Naive B cell (primary cell): Measurements from ENCODE around the gene BAD. TPM values are rescaled to one million over a fixed set of nuclear protein-coding genes. Genes with fewer than 3 reads are reported as not detected.

Source experiments
- ATAC-seq, 2 donors: fragments of 150-1000 bp; cut with Tn5 transposase; 2 replicates each; pipeline ENCODE4 v1.10.0; 2021; ENCODE audit warnings: low read depth in 2 of 2, mild to moderate bottlenecking in 2 of 2, moderate library complexity in 2 of 2
- DNase-seq: peaks from one replicate; pipeline ENCODE4 v3.0.0; 2022
- H3K27ac Mint-ChIP-seq, 6 donors: one replicate each; pipeline ENCODE4 v1.8.0; 2020 to 2022; ENCODE audit warnings: mild to moderate bottlenecking in 6 of 6, mixed read lengths in 6 of 6, moderate library complexity in 5 of 6, inconsistent platforms in 2 of 6
- H3K27me3 Mint-ChIP-seq, 3 donors: one replicate each; pipeline ENCODE4 v1.8.0; 2021 to 2022; ENCODE audit warnings: mixed read lengths in 3 of 3, mild to moderate bottlenecking in 1 of 3
- H3K36me3 Mint-ChIP-seq, 2 donors: one replicate each; pipeline ENCODE4 v1.8.0; 2020 to 2022; ENCODE audit warnings: mixed read lengths in 2 of 2, inconsistent platforms in 1 of 2, mild to moderate bottlenecking in 1 of 2
- H3K4me1 Mint-ChIP-seq, 3 donors: one replicate each; pipeline ENCODE4 v1.8.0; 2020 to 2022; ENCODE audit warnings: mixed read lengths in 3 of 3, inconsistent platforms in 1 of 3, mild to moderate bottlenecking in 1 of 3, moderate library complexity in 1 of 3
- H3K4me3 Mint-ChIP-seq, 8 donors: one replicate each; pipeline ENCODE4 v1.8.0; 2020 to 2022; ENCODE audit warnings: mild to moderate bottlenecking in 8 of 8, mixed read lengths in 8 of 8, moderate library complexity in 8 of 8, inconsistent platforms in 2 of 8
- H3K9me3 Mint-ChIP-seq, 7 donors: one replicate each; pipeline ENCODE4 v1.8.0; 2020 to 2022; ENCODE audit warnings: mixed read lengths in 7 of 7, mild to moderate bottlenecking in 5 of 7, inconsistent platforms in 2 of 7, moderate library complexity in 1 of 7
- polyA plus RNA-seq, 6 donors: library from polyadenylated mRNA; unstranded; fragments of 300-500 nt; fragmentation: Illumina TruSeq; gene quantifications; one replicate each; pipeline ENCODE4 v1.2.3, GENCODE V29; 2021; ENCODE audit warnings: low read depth in 6 of 6

The BAD gene
- polyA plus RNA-seq, 6 donors from 2014 or later = 45.5 to 72.8 (median 52.8) TPM

- no peak for ATAC-seq
- Mint-ChIP-seq H3K36me3 (no peaks in the 10 kb centered on the region), H3K27me3 (no peaks in the 10 kb centered on the region), H3K4me1 (peaks cover 43 to 73% (median 56%) of the 10 kb centered on the region in 3 donors), H3K4me3 (peak overlapping the region in 6 of 8 donors; percentile 8 to 91 (median 52)), H3K27ac (peak overlapping the region in 3 of 6 donors; percentile 24 to 64 (median 33)), H3K9me3 (no peaks in the 10 kb centered on the region)
- DNase-seq = no peak
Measured at GRCh38 chr11:64244107-64244506, 40.4 kb downstream of the BAD start.

DNA sequence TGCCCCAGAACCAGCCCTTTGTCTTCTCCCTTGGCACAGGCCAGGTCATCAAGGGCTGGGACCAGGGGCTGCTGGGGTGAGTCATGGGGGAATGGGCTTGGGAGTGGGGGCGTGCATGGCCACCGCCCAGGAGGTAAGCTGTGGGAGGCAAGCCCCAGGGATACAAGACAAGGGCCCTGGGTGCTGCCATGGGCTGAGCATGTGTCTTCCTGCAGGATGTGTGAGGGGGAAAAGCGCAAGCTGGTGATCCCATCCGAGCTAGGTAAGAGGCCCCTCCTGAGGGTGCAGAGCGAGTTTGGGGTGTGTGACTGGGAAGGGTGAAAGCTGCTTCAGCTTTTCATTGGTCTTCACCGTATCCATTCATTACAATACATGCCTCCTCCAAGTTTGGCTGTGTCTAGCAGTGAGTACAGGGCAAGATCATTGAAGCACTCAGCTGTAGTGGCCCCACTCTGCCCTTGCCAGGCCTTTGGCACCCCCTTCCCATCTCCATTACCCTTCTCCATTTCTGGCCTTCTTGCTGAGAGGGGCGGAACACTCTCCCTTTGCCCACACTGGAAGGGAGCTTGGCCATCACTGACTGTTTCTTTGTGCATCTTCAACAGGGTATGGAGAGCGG lies 41.1 kb downstream of the BAD start:
- Mint-ChIP-seq H3K9me3 (no peaks in the 10 kb centered on the region), H3K27me3 (no peaks in the 10 kb centered on the region), H3K4me3 (peak overlapping the region; percentile 55 to 95 (median 84)), H3K27ac (peak overlapping the region in 3 of 6 donors; percentile 40 to 64 (median 44)), H3K4me1 (peaks cover 43 to 75% (median 64%) of the 10 kb centered on the region in 3 donors), H3K36me3 (no peaks in the 10 kb centered on the region)
- DNase-seq (no peak), ATAC-seq (no peak)

- H3K27me3 Mint-ChIP-seq = no peaks in the 10 kb centered on the region
- H3K27ac Mint-ChIP-seq = peak overlapping the region; percentile 99 to 100 (median 100)
- H3K4me1 Mint-ChIP-seq = peaks cover 36 to 72% (median 69%) of the 10 kb centered on the region in 3 donors
- H3K4me3 Mint-ChIP-seq = peak overlapping the region; percentile 87 to 97 (median 91)
- ATAC-seq (no peak), DNase-seq (no peak)
- H3K36me3 Mint-ChIP-seq = no peaks in the 10 kb centered on the region
- no peaks in the 10 kb centered on the region for H3K9me3 Mint-ChIP-seq
Measured at GRCh38 chr11:64241491-64242374, 42.7 kb downstream of the BAD start.

- DNase-seq (peak; percentile 100), ATAC-seq (peak; percentile 70 to 75)
- Mint-ChIP-seq H3K9me3 (no peaks in the 10 kb centered on the region), H3K27ac (peak overlapping the region; percentile 99 to 100 (median 100)), H3K36me3 (no peaks in the 10 kb centered on the region), H3K4me3 (peak overlapping the region; percentile 87 to 97 (median 91)), H3K27me3 (no peaks in the 10 kb centered on the region), H3K4me1 (peaks cover 34 to 70% (median 70%) of the 10 kb centered on the region in 3 donors)
Measured at GRCh38 chr11:64241241-64241490, 43.3 kb downstream of the BAD start.

DNA sequence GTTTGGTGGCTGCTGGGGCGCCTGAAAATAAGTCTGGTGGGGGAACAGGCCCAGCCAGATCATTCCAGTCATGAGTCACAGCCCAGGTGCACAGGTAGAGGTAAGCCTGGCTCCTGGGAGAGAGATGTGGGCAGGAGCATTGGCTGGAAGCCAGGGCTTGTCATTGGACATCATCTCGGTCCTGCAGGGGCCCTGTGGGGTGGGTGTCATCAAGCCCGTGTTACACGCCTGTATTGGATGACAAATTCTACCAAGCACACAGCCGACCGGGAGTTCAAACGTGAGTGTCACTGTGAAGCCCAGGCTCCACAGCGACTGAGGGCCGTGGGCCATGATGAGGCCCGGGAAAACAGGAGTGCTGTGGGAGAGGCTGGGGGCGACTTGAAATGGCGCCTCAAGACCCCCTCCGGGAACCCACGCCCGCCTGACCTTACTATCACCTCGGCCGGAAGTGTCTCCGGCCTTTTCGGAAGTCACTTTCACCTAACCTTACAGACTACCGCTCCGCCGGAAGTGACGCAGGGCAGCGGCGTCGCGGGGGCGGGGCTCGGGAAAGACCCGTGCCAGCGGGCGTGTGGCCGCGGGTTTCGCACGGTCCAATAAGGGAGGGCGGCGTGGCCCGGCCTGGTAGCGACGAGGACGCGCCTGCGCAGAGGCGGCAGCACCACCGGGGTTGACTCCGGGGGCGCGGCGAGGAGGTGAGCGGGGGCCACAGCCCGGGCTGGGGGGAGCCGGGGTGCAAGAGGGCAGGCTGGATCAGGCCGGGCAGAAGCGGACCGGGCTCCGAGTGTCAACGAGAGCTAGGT lies 43.8 kb downstream of the BAD start, which contains the start of gene FKBP2:
TSS of gene FKBP2 (plus strand) at position 661 of the 806 bp plus-strand sequence. CDS start 1,293 bp downstream, outside the sequence.
- Mint-ChIP-seq H3K4me1 (peaks cover 30 to 69% (median 68%) of the 10 kb centered on the region in 3 donors), H3K36me3 (no peaks in the 10 kb centered on the region), H3K9me3 (no peaks in the 10 kb centered on the region), H3K4me3 (peak within 1 kb of the TSS; percentile 87 to 97 (median 91)), H3K27ac (peak within 1 kb of the TSS; percentile 99 to 100 (median 100)), H3K27me3 (no peaks in the 10 kb centered on the region)
- ATAC-seq = peak; percentile 63 to 65
- peak; percentile 99 for DNase-seq

GRCh38 chr11:64239662-64240434 lies 44.6 kb downstream of the BAD start:
- Mint-ChIP-seq H3K27ac (peak overlapping the region; percentile 99 to 100 (median 100)), H3K27me3 (no peaks in the 10 kb centered on the region), H3K4me1 (peaks cover 36 to 69% (median 67%) of the 10 kb centered on the region in 3 donors)

GRCh38 chr11:64238999-64239398 lies 45.5 kb downstream of the BAD start:
- no peaks in the 10 kb centered on the region for H3K9me3 Mint-ChIP-seq
- peak overlapping the region; percentile 59 to 100 (median 100) for H3K27ac Mint-ChIP-seq
- peak overlapping the region in 4 of 8 donors; percentile 24 to 91 (median 51) for H3K4me3 Mint-ChIP-seq
- ATAC-seq = no peak
- DNase-seq = no peak
- no peaks in the 10 kb centered on the region for H3K27me3 Mint-ChIP-seq
- H3K36me3 Mint-ChIP-seq = no peaks in the 10 kb centered on the region
- peaks cover 36 to 69% (median 63%) of the 10 kb centered on the region in 3 donors for H3K4me1 Mint-ChIP-seq

More at GRCh38 chr11:64239662-64240434, 44.6 kb downstream of the BAD start:
- ATAC-seq (peak; percentile 6 to 18), DNase-seq (peak; percentile 74)
- peak overlapping the region; percentile 87 to 97 (median 91) for H3K4me3 Mint-ChIP-seq
- H3K36me3 Mint-ChIP-seq = no peaks in the 10 kb centered on the region
- H3K9me3 Mint-ChIP-seq = no peaks in the 10 kb centered on the region

DNA sequence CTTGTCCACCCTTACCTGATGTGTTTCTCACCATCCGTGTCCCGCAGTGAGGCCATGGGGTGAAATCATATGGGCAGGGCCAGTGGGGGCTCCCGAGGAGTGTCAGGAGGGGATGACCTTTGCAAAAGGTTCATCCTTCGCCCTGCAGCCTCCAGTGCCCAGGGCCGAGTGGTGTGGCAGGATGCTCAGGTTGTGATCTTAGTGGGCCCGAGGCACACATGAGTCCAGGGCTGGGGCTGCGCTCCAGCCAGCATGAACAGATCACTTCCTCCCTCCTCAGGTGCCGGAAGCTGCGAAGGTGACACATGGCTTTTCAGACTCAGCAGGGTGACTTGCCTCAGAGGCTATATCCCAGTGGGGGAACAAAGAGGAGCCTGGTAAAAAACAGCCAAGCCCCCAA lies 46.4 kb downstream of the BAD start:
- peak overlapping the region in 6 of 8 donors; percentile 12 to 91 (median 34) for H3K4me3 Mint-ChIP-seq

GRCh38 chr11:64237484-64237951 lies 46.9 kb downstream of the BAD start:
- Mint-ChIP-seq H3K9me3 (no peaks in the 10 kb centered on the region), H3K27ac (peak overlapping the region in 5 of 6 donors; percentile 32 to 99 (median 54)), H3K36me3 (no peaks in the 10 kb centered on the region), H3K27me3 (no peaks in the 10 kb centered on the region), H3K4me3 (peak overlapping the region in 3 of 8 donors; percentile 55 to 91 (median 64)), H3K4me1 (peaks cover 38 to 65% (median 63%) of the 10 kb centered on the region in 3 donors)
- ATAC-seq (no peak), DNase-seq (no peak)

More for the DNA sequence above, 46.4 kb downstream of the BAD start:
- no peak for ATAC-seq
- Mint-ChIP-seq H3K4me1 (peaks cover 35 to 66% (median 63%) of the 10 kb centered on the region in 3 donors), H3K36me3 (no peaks in the 10 kb centered on the region), H3K27ac (peak overlapping the region in 4 of 6 donors; percentile 73 to 100 (median 97)), H3K27me3 (no peaks in the 10 kb centered on the region), H3K9me3 (no peaks in the 10 kb centered on the region)
- DNase-seq = no peak

DNA sequence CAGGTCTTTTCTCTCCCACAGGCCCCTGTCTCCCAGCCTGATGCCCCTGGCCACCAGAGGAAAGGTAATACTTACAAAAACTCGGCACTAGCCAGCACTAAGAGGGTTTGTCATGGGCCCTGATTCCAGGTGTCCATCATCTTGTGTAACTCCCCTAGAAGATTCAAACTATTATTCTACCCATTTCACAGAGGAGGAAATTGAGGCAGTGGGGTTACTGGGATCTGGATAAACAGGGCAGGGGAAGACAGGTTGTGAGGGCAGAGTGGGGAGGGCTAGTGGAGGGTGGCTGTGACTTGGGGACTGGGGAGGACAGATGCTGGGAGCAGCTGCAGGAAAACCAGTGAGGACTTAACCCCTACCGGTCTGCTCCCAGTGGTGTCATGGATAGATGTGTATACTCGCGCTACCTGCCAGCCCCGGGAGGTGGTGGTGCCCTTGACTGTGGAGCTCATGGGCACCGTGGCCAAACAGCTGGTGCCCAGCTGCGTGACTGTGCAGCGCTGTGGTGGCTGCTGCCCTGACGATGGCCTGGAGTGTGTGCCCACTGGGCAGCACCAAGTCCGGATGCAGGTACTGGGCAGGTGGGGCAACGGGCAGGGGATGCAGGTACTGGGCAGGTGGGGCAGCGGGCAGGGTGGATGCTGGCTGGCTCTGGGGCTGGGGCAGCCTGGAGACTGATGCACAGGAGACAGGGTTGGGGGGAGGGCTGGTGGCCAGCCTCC lies 48.9 kb downstream of the BAD start:
- H3K27ac Mint-ChIP-seq = peak overlapping the region; percentile 86 to 97 (median 94)
- DNase-seq (no peak), ATAC-seq (no peak)
- no peaks in the 10 kb centered on the region for H3K9me3 Mint-ChIP-seq
- H3K36me3 Mint-ChIP-seq = no peaks in the 10 kb centered on the region
- H3K27me3 Mint-ChIP-seq = no peaks in the 10 kb centered on the region
- peak overlapping the region; percentile 88 to 94 (median 90) for H3K4me3 Mint-ChIP-seq
- peaks cover 38 to 70% (median 67%) of the 10 kb centered on the region in 3 donors for H3K4me1 Mint-ChIP-seq

- H3K4me1 Mint-ChIP-seq = peaks cover 30 to 67% (median 62%) of the 10 kb centered on the region in 3 donors
Measured at GRCh38 chr11:64234647-64235379, 49.7 kb downstream of the BAD start.

More at GRCh38 chr11:64234647-64235379, 49.7 kb downstream of the BAD start:
- peak overlapping the region; percentile 88 to 94 (median 90) for H3K4me3 Mint-ChIP-seq
- no peaks in the 10 kb centered on the region for H3K36me3 Mint-ChIP-seq
- H3K9me3 Mint-ChIP-seq = no peaks in the 10 kb centered on the region
- no peaks in the 10 kb centered on the region for H3K27me3 Mint-ChIP-seq
- ATAC-seq = peak; percentile 54 to 57
- H3K27ac Mint-ChIP-seq = peak overlapping the region; percentile 86 to 97 (median 94)
- DNase-seq = peak; percentile 78
